HT1080 (cell line): ENCODE measurements around the gene ARHGAP8. TPM values are rescaled to one million over a fixed set of nuclear protein-coding genes. Genes with fewer than 3 reads are reported as not detected.
"Not testable (repeated sequence)": the region's sequence is repeated elsewhere in the genome, so short reads cannot be mapped to it uniquely, and the experiment has no call there.

Source experiments
- DNase-seq: peaks from one replicate; pipeline ENCODE4 v3.0.0-alpha.2; 2015; ENCODE audit warnings: low read depth
- total RNA-seq: library from RNA; depleted of rRNA; stranded (reverse); fragments of >200 nt; shearing (Covaris generic); gene quantifications from 2 replicates; pipeline ENCODE4 v1.2.3, GENCODE V29; 2014

The ARHGAP8 gene
- total RNA-seq, 1 experiment from 2014 or later = not detected

- DNase-seq = no peak
These were observed 13.4 kb downstream of the ARHGAP8 start for GRCh38 chr22:44765571-44766285.

DNA sequence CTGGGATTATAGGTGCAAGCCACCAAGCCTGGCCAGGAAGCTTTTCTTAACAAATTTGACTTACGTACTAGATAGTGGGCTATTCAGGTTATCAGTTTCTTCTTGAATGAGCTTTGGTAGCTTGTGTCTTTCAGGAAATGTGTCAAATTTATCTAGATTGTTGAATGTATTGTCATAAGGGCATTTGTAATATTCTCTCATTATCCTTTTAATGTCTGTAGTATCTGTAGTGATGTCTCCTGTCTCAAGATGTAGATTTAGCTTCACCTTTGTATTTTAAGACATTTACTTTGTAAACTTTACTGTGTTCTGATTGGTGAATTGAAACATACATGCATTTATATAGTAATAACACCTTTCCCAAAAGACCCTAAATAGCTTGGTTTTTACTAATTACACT, 20.7 kb downstream of the ARHGAP8 start:
- DNase-seq = no peak

GRCh38 chr22:44775862-44776261, 23.5 kb downstream of the ARHGAP8 start:
- DNase-seq = no peak

DNA sequence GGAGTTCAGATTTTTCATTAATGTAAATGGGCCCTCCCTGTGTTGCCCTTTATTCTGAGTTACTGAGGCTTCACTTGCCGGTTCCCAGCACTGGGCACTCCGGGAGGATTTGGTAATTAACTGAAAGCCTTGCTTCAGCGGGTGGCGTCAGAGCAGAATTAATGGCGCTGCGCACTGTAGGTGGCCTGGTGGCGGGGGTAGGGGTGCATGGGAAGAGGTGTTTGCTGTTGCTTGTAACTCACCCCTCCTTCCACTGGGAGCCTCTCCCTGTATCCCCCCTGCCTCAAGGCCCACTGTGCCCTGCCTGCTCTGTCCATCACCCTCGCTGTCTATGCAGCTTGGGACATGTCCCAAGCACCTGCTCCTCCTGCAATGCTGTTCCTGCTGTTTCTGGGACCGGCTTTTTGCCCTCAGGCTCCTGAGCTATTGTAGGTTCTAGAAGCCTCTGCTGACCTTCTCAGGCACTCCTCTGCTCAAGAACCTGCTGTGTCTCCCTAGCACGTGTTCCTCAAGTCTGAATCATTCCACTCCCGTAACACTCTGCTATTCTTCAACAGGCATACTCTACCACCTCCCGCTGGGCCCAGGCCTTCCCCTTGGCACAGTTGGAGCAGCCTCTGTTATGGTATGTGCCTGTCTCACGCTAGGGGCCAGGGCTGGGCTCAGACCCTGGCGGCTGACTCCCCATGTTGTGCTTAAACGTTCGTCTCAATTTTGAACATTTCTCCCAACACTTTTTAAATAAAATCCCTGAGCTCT, 24.4 kb downstream of the ARHGAP8 start:
- DNase-seq = no peak

DNA sequence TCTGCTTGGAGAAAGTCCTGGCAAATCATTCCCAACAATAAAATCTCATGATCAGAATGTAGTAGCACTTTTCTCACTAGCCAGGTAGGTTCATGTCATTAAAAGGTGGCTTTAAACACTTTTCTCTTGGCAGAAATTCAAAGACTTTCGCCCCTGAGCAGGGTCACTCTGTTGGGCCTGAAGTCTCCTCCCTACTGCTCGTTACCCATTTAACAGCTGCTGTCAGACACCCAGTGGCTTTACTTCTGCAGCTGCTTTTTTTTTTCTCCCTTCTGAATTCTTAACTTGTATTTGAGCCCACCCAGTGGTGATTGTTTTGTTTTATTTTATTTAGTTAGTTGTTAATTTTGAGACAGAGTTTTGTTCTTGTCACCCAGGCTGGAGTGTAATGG, 25.0 kb downstream of the ARHGAP8 start:
- no peak for DNase-seq

DNA sequence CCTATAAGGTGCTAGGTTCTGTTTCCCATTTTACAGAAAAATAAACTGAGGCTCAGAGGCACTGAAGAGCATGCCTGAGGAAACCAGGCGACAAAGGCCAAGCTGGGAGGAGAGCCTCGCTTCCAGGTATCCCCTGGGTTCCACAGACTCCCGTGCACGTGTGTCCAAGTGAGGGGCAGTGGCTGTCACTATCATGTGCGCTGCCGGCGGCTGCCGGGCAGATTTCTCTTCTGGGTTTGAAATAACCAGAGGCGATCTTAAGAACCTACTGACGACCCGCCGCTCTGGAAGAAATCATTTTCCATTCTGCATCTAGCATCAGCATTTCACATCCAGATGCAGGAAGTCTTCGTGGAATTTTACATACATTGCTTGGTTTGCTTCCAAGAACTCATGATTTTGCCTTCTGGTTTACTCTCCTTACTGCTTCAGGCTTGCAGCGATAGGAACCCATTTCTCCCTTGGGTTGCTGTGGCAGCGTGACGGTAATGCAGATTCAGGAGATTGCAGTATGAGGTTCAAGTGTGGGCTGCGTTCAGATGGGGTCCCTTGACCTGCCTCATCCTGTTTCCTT, 28.6 kb downstream of the ARHGAP8 start:
- DNase-seq = no peak

- DNase-seq = no peak
These were observed 30.1 kb downstream of the ARHGAP8 start for GRCh38 chr22:44782363-44782963.

DNA sequence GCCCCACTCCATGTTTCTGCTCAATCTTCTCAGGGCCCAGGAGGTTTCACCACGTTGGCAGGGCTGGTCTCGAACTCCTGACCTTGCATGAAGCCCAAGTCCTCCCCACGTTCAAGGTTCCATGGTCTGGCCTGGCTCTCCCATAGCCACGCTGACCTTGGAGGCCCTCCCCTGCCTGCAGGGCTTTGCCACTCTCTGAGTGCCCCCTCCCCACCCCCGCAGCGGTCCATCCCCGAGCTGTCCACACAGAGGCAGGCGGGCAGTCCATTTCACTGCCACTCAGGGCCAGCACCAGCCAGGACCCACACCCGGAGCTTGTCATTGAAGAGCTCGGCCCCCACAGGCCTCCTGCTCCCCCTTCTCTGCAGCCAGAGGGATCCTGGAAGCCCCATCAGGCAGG, 30.7 kb downstream of the ARHGAP8 start:
- no peak for DNase-seq

DNA sequence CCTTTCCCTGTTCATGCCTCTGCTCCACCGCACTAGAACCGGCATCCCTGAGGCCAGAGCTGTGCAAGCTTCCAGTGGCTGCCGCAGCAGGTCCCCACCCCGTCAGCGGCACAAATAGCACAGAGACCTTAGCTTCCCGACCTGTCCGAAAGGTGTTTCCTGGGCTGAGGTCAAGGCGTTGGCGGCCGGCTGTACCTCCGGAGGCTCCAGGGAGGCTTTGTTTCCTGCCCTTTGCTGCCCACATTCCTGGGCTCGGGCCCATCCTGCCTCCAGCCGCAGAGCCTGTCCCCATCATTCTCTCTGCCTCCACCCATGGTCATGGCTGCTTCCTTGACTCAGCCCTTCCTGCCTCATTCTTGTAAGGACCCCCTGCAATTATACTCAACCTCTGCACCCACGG, 31.2 kb downstream of the ARHGAP8 start:
- DNase-seq = no peak

- no peak for DNase-seq
These were observed 33.8 kb downstream of the ARHGAP8 start for GRCh38 chr22:44786136-44786535.

- DNase-seq = no peak
These were observed 34.2 kb downstream of the ARHGAP8 start for GRCh38 chr22:44786610-44787009.

DNA sequence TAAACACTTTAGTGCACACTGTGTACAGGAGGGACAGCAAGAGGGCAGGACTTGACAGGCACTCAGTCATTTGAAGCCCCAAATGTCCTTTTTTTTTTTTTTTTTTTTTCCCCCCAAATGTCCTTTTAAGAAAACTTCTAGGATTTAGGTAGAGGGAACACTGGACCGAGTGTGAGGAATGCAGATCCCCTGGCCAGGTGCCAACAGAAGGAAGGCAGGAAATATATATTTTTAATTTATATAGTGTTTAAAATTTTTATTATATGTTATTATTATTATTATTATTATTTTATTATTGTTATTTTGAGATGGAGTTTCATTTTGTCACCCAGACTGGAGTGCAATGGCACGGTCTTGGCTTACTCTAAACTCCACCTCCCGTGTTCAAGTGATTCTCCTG, 35.5 kb downstream of the ARHGAP8 start:
- DNase-seq = no peak

DNA sequence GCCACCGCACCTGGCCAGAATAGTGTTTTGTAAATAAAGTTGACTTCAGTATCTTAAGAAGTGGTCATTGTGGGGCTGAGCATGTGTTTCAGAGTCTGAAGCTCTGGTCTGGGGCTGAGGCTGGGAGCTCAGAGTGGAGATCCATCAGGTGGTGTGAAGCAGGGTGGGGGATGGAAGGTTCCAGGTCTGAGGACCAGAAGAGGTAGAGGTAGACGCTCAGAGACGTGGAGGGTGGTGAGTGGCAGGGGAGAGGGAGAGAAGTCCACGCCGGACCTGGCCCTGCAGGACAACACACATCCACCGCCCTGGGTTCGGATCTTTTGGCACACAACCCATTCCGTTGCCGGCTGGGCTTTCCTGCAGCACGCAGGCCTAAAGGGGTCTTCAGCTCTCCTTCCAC, 40.7 kb downstream of the ARHGAP8 start:
- DNase-seq = no peak

DNA sequence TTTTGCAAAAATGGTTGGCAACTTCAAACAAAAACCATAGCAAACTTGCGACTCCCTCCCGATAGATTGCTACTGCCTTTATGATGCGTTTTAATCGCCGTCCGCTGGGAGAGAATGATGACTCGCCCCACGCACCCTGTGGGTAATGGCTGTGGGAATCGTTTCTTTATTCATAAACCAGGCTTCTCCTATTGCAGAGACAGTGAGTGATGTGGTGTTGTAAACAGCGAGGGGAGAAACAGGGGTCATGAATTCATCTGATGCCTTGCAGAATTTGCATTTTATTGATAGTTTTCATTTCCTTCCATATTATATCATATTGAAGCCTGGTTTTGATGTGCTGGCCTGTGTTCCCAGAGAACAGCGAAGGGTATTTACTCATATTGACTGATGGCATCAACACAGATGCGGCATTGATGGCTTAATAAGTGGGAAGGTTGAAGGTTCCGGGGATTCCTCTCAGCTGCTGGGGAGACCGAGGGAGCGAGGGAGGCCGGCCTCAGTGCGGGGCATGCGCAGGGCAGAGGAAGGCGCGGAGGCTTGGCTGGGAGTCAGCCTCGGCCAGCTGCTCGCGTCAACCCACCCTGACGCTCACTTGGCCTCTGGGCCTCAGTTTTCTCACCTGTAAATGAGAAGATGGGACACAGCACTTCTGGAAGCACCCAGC, 41.3 kb downstream of the ARHGAP8 start:
- no peak for DNase-seq

DNA sequence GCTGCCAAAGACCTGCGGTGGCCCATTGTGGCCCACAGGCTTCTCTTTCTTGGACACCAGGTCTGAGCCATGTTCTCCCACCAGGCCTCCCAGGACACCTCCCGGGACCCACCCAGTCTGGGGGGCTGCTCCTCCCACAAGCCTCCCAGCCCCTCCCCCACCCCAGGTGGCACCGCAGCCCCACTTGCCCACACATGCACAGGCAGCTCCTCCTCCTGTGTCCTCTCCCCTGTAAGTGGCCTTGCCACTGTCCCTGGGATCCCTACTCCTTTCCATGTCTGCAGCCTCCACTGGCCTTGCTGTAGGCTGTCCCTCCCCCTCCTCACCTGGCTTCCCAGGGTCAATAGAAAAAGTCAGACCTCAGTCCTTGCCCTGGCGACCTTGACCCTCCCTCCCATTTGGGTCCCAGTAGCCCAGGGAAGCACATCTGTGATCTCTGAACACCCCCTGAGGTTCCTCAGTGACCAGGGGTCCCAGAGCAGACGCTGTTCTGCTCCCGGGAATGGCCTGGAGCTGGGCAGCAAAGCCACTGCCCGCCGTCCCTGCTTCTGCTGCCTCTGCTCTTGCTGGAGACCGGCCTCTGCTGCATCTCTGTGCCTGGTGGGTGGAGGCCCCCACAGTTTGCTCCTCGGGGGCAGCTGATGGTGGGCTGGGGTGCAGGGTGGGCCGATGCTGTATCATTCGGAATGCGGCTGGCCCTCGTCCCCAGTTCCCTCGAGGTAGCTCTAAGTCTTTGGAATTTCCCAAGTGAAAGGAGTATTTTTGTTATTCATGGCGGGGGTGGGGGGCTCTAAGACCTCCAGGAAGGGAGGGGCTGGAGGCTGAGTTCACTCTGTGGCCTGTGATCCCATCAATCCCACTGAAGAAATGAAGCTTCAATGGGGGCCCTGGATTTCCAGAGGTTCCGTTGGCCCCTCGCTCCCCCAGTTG, 43.6 kb downstream of the ARHGAP8 start:
- no peak for DNase-seq

- DNase-seq = no peak
These were observed 44.9 kb downstream of the ARHGAP8 start for GRCh38 chr22:44797181-44797725.

DNA sequence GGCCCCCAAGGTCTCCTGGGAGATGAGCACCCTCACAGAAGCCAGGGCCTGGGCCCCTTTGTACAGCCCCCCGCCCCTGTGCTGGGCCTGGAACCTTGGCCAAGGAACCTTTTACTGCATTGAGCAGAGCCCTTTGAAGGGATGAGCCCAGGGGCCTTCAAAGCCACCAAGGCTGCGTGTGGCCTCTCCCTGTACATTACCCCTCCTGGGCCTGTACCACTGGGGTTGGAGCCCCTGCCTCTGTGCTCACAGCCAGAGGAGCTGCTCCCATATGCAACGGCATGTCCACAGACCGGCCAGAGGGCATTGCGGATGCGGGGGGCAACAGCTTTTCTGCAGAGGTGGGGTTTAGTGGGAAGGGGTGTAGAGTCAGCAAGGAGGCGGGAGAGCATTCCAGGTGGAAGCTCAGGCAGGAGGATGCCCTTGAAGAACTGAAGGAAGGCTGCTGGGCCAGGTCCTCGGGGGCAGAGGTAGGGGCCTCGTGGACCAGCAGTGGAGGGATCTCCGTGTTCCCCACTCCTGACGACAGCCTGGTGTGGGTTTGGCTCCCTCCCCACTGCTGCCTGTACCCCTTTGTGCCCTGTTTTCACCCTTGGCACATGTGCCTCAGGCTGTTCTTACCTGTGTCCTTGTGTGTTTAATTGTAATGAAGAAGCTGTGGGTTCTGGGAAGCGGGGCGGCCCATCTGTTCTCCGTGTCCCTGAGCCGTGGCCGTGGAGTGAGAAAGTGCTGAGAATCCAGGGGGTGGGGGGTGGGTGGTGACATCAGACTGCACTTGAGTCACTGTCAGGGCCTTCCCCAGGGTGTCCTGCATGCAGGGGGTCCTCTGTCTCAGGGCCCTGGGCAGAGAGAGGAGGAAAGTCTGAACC, 46.9 kb downstream of the ARHGAP8 start:
- no peak for DNase-seq

DNA sequence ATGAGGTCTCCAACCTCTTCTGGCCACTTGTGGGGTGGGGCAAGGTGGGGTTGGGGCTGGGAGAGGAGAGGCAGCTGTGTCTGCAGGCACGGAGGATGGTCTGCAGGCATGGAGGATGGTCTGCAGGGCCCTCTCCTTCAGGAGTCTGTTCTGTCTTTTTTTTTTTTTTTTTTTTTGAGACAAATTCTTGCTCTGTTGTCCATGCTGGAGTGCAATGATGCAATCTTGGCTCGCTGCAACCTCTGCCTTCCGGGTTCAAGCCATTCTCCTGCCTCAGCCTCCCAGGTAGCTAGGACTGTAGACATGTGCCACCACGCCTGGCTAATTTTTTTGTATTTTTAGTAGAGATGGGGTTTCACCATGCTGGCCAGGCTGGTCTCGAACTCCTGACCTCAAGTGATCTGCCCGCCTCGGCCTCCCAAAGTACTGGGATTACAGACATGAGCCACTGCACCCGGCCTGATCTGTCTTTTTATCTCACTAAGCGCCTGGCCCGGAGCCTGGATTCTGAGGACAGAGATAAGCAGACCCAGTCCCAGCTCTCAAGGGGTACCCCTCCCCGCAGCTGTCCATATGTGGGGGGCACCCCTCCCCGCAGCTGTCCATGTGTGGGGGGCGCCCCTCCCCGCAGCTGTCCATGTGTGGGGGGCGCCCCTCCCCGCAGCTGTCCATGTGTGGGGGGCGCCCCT, 47.7 kb downstream of the ARHGAP8 start:
- DNase-seq = not testable (repeated sequence)

DNA sequence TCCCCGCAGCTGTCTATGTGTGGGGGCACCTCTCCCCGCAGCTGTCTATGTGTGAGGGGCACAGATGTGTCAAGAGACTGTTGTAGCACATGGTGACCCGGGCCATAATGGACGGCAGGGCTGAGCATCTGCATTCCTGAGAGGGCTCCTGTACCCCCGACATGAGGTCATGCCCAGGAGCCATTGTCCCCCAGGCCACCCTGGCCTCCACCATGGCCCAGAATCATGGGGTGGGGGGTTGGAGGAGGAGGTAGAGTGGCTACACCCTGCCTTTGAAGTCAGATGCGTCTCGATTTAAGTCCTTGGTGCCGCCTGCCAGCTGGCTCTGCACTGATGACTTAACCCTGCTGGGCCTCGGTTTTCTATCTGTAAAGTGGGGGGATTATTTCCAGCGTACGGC, 49.1 kb downstream of the ARHGAP8 start:
- no peak for DNase-seq
